Esophagus mucosa (tissue), 1 donor: ENCODE data around the gene HIGD2A. TPM values are rescaled to one million over a fixed set of nuclear protein-coding genes. Genes with fewer than 3 reads are reported as not detected.

ENCODE experiments used
- ATAC-seq: fragments of 200-7000 bp; cut with Tn5 transposase; one replicate; pipeline ENCODE4 v1.9.1; 2020
- total RNA-seq: library from RNA; stranded (reverse); gene quantifications from one replicate; pipeline ENCODE4 v1.2.4, GENCODE V29; 2023
- donor health status: DM: yes; HTN: yes; CAD: no.

HIGD2A gene, protein sequence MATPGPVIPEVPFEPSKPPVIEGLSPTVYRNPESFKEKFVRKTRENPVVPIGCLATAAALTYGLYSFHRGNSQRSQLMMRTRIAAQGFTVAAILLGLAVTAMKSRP
- total RNA-seq, result 101 TPM

DNA sequence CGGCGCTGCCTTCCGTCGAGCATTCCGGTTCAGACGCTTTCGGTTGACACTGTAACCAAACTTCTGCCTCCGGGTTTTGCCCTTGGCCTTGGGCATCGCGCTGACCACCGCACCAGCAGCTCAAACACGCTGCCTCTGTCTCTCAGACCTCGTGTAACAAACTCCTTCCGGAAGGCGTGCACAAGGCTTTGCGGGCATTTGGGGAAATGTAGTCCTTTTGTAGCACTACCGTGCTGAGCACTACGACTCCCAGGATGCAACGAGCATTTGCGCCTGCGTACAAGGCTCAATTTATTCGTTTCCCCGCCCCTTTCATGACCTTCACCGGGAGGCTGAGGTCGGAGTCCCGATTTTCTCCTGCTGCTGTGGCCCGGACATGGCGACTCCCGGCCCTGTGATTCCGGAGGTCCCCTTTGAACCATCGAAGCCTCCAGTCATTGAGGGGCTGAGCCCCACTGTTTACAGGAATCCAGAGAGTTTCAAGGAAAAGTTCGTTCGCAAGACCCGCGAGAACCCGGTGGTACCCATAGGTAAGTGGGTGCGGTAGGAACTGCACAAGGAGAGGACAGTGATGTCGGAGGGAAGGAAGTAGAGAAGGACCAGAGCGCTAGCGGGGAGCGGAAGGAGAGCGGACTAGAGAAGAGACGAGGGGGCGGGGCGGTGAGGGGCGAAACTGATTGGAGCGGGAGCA is at the start of gene HIGD2A, which contains the start of gene NOP16:
TSS of gene HIGD2A (plus strand) at position 308 of the 691 bp plus-strand sequence. CDS start at position 377, 69 bp downstream.
TSS of gene NOP16 (minus strand) at position 155 of the 691 bp plus-strand sequence. CDS start at position 96, 59 bp downstream.
- ATAC-seq, result peak; percentile 95

DNA sequence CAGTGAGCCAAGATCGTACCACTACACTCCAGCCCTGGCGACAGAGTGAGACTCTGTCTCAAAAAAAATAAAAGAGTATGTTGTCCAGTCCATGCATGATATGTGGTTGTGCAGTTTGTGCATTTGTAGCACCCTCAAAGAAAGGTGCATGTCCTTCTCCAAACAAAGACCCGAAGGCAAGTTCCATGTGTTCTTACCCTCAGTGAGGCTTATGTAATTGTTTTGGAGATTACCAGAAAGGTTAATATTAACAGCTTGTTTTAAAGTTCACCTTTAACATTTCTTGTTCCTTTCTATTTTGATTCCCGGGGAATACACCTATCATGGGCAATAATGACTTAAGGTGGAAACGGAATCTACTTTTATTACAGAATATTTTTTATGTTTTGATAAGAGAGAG is 49.2 kb upstream of the HIGD2A start:
- ATAC-seq, result no peak

DNA sequence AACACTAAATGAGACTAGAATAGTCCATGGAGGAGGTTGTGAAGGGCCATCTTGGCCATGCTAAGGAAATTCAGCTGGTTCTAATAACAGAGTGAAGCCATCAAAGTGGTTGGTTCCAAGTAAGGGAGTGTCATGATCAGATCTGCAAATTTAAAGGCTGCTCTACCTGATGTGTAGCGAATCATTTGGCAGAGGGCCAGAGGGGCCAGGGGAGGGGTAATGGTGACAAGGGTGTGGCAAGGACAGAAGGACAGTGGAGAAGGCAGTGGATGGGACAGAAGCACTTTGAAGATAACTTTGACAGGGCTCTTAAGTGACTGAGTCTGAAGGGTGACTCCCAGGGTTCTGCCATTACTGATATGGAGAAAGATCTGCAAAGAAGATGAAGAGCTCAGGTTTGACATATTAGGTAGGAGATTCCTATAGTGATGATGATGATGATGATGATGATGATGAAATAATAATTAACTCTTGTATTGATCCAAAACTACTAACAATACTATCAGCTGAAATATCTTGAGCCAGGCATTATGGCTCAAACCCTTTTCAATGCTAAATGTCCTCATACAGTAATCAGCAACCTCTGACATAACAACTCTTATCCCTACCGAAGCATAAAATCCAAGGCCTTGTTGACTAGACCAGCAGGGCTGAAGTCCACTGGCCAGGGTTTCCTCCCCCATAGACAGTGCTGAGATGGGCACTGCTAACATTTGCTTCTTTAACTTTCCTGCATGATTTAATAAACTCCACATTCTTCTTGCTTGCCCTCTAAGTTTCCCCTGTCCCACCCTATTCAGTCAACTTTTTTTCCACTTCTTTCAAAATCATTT is 47.0 kb upstream of the HIGD2A start:
- ATAC-seq, result no peak

DNA sequence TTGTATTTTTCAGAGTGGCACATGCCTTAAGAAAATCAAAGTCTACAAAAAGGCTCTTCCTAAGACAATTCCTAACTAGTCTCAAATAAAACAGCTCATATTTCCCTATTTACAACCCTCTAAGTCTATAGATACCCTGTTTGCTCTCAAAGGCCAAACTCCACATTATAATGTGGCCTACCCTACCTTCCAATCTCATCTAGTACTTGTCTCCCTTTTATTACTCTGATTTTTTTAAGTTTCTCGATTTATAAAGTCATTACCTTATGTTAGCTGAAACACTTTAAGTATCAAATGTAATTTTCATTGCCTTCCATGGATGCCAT is 46.4 kb upstream of the HIGD2A start:
- ATAC-seq, result no peak

DNA sequence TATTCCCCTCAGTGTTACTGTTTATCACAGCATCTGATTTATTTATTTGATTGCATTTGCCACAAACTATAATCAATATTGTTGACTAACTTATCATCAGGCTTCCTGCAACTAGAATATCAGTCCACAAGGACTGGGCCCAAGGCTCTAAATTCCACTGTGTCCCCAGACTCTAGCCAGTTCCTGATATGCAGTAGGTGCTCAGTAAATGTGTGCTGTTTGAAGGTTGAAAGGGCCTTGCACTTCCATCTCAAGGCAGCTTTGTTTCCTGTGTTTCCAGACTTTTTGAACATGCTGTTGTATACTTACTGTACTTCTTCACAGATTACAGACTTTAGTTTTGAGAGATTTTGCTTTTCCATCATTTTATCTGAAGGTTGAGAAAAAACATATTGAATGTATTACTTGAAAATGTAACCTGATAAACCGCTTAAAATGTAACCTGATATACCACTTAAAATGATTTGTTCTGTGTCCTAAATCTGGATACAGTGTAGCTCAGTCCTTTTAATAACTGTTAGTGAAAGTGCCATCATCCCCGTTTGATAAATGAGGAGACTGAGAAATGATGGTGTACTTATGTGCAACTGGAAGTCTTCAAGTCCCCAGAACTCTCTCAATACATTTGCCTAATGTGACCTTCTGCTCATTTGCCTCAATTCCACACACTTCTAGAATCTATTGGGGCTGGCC is 45.6 kb upstream of the HIGD2A start:
- ATAC-seq, result no peak

DNA sequence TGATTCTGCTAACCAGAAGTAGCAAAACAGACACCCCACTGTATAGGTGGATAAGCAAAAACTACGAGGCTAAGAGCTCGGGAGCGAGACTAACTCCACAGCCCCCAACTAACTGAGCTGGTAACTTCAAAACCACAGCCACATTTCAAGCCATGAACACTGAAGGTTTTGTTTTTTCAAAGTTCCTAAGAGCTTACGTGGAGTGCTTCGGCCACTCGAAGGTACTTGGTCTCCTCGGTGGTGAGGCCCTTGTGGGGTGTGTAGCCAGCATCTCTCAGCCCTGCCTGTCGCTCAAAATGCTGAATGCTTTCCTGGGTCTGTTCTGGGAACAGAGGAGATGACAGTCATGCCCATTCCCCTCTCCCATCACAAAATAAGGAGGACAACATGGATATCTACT is 38.1 kb upstream of the HIGD2A start:
- ATAC-seq, result no peak

DNA sequence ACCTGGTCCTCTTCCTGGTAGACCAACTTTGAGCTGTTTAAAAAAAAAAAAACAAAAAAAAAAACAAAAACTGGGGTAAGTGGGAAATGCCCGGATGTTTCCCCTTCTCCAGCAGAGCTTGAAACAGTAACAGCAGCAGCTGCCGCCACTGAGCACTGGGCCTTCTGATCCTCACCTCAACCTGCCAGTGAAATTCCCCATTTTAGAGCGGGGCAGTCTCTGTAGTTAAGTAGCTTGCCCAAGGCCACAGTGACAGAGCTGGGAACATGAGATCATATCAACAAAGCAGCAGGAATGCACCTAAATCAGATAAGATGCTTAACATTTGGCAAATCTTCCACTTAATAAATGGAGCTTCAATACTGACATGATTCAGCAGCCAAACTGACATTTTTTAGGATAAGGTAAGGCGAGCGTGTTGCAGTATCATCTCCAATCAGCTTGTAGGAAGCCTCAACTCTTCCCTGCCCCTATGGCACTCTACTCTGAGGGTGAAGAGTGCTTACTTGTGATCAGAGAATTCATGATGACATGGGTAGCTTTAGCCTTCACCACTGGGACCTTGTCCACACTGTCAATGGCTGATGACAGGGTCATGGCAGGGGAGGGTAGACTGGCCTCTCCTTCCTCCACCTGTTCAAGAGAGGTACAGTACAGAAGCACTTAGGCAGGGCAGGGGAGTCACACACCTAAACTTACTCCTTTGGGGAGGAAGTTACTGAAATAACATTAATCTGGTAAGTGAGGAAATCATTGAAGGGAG is 36.3 kb upstream of the HIGD2A start:
- no peak for ATAC-seq

DNA sequence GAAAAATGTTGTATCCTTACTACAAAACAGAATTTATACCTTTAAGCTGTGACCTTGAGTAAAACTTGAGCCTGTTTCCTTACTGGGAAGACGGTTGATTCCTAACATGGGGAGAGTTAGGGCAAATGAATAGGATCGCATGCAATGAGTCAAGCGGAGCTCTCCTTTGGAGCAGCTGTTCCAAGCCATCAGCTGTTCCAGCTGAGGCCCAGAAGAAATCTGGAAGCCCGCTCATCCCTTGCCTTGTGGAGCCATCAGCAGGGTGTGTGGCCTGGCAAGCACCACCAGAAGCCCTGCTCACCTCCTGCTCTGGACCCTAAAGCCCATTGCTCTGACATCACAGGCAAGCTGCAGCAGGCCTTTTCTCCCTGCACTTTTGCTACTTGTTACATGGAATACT is 35.0 kb upstream of the HIGD2A start:
- no peak for ATAC-seq

DNA sequence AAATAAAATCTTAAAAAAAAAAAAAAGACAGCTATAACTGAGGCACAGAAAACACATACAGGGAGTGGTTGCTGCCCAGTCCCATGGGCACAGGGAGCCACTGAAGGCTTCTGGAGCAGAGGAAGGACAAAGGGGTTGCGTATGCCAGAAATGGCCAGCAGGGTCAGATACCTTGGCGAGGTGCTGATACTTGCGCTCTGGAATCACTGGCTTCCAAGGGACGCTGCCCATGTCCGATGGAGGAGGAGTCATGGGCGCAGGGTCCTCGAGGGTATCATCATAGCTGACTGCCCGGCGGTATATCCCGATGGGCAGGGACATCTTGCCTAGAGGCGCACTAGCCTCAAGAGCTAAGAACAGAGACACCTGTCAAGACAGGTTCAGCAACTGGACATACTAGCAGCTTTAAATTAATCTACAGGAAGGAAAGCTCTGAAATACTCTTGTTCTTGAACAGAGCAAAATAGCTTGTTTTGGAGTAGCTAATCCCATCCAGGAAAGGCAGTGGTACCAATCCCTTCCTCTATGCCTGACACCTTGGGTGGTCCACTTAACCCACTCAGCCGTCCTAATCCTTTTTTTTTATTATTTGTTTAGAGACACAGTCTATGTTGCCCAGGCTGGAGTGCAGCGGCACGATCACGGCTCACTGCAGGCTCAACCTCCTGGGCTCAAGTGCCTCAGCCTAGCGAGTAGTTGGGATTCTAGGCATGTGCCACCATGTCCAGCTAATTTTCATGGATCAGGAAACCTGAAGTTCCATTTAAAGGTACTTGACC is 33.0 kb upstream of the HIGD2A start:
- peak; percentile 48 for ATAC-seq

DNA sequence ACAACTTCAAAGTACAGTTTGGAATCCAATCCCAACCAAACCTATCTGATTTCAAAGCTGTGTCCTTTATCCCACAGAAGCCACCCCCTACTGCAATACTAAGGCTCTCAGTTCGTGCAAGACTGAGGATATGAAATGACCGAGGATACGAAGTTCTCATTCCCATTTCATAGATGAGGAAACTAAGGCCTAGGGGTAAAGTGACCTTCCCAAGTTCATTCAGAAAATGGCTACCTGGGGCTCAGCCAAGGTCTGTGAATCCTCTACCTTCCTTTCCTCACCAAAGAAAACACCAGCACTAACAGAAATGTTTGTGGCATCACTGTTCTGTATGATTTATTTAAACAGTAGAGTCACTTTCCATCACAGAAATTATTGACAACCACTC is 32.4 kb upstream of the HIGD2A start:
- ATAC-seq, result no peak

DNA sequence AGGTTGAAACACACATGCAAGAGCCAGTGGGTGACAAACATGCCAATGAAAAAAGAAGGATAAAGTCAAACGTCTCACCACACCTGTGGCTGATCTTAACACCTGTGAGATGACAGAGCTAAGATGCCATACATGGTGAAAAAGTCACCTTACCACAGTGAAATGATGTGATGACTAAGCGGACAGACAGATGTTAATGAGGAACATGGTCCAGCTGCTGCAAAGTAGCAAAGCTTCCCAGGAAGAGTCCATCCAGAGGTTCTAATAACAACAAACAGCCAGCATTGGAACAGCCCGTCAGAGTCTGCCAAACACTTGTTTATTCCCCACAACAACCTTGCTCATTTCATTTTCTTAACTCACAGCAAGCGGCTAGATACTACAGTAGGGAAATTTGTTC is 28.9 kb upstream of the HIGD2A start:
- ATAC-seq, result no peak

DNA sequence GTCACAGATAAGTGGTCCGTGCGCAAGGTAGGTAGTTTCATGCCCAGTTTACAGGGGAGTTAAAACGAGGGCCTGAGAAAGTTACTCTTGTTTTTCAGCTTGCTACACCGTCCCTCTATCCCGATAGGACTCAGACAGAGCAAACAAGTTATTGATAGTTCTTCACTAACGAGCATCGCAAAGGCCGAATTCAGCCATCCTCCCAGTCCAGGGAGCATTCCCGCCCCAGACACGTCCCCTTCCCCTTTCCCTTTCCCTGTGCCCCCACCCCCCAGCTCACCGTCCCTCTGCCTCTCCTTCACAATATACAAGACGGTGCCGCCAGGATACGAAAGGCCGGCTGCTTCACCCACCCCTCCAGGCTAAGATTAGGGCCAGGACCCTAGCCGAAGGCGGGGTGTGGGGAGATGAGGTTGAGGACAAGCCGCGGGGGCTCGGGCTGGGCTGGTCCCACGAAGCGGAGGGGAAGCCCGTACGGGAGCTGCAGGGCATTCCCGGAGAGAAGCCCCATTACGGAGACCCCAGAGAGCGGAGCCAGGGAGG is 27.6 kb upstream of the HIGD2A start:
- ATAC-seq, result peak; percentile 3

DNA sequence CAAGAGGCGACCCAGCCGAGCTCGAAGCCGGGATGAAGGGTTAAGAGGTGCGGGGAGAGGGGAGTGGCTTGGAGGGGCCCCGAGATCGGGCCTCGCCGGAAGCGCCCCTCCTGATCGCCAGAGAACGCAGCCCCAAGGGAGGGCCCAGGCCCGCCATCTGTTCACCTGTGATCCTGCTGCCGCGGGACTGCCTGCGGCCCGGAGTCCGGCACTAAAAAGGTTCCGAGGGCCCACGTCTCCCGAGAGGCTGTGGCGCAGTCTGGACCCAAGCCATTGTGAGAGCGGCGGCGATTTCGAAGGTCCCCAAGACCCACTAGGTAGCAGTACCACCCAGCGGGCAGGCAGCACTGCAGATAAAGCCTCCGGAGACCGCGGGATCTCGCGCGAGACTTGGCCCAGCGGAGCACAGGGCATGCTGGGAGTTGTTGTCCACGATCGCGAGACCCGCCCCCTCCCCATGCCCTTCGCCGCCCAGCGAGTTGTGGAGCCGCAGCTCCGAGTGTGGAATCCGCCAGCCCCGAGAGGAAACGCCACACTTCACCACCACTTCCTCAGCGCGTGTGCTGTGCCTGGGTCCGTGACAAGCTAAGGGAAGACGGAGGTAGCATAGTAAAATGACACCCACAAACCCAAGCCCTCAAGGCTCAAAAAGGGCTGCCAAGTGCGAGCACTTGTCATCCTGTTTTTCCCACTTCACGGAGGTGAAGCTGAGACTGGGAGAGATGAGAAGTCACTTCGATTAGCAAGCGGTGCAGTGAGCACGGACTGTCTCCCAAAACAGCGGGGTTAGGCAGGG is 26.9 kb upstream of the HIGD2A start, which contains the start of gene KIAA1191:
TSS of gene KIAA1191 (minus strand) at position 328 of the 796 bp plus-strand sequence. CDS start 2,256 bp downstream, outside the sequence.
- peak; percentile 93 for ATAC-seq

DNA sequence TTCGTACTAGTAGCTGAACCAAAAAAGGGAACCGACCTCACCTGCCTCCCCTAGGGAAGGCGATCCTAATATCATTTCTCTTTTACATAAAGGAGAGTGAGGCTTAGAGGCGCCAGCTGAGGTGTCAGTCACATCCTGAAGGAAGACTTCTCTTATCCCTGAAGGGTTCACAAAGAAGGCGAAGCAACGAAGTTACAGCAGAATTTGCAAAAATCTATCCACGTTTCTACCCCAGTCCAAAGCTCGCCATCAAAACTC is 26.4 kb upstream of the HIGD2A start:
- ATAC-seq, result no peak

DNA sequence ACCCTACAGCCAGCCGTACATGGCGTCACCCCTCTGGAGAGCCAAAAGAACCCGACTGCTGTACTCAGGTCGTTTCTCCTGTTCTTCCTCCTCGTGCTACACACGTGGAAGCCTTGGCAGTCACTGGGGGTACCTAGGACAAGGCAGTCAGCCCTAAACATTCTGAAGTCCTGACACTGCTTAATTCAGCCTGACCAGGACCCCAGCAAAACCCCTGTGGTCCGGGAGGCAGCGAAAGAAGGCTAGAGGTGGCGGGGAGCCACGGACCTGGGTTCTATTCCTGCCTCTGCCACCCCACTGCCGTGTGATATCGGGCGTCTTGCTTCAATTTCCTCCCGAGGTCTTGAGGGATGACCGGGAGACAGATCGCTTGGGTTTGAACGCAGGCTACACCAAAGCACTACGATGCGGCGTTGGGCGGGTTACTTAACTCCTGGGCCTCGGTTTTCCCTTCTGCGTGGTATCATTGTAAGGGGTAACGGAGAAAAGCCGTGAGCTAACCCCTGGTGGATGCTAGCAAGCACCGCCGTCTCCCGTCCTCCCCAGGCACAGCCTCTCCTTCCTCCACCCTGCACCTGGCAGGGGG is 23.7 kb upstream of the HIGD2A start:
- ATAC-seq, result no peak

DNA sequence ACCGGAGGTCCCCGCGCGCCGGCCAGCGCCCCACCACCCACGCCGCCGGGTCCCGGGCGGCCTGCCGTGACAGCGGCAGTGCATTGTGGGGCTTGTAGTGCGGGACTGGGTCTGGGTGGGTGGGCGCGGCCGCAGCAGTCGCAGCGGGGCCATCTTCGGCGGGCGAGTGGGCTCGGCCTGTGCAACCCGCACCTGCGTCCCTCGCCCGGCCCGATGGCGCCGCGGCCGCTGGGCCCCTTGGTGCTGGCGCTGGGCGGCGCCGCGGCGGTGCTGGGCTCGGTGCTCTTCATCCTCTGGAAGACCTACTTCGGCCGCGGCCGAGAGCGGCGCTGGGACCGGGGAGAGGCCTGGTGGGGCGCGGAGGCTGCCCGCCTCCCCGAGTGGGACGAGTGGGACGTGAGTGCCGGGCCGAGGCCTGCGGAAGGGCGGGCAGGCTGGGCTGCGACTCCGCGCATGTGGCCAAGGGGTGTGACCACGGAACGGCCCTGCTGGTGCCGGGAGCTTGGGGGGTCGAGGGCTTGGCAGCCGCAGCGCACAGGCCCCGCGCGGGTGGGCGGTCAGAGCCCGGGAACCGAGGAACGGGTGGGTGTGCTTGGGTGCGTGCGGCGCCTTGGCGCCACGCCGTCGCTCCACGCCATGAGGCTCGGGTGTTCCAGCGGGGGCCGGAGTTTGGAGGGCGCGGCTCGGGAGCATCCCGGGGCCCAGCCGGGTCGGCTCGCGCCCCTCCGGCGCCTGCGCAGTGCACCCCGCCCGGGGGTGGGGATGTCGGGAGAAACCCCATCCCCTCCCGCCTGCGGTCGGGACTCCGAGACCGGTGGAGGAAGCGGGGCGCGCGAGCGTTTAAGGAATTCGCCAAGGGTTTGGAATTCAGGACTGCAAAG is 23.0 kb upstream of the HIGD2A start, which contains the start of gene ARL10:
TSS of gene ARL10 (plus strand) at position 137 of the 881 bp plus-strand sequence. CDS start at position 214, 77 bp downstream.
- peak; percentile 44 for ATAC-seq

DNA sequence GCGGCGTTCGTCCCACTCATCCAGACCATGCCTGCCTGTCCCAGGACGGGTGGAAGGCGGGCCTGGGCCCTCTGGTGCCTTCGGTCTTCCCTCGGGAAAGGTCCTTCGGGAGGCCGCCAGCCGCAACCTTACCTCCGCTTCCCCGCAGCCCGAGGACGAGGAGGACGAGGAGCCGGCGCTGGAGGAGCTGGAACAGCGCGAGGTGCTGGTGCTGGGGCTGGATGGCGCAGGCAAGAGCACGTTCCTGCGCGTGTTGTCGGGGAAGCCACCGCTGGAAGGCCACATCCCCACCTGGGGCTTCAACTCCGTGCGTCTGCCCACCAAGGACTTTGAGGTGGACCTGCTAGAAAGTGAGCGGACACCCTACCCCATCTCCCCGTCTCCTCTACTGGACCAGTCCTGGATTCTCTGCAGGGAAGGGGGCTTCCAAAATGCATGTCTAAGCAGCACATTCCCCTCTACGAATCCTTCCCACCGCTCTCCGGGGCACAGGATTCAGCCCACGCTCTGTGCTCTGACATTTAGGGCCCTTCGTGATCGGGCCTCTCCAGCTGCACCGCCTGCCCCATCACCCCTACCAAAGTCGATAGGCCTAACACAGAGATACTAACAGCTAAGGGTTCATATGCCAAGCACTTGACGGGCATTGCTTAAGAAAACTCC is 22.2 kb upstream of the HIGD2A start:
- ATAC-seq, result no peak

DNA sequence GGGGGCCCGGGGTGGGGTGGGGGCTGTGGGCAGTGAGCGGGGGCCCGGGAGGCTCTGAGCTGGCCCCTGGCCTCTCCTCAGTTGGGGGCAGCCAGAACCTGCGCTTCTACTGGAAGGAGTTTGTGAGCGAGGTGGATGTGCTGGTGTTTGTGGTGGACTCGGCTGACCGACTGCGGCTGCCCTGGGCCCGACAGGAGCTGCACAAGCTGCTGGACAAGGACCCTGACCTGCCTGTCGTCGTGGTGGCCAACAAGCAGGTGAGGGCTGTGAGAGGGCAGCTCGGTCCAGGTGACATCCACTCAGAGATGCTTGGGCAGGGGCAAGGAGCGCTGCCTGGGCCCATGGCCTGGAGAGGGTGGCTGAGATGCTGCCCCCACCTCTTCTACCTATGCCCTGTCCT is 19.8 kb upstream of the HIGD2A start:
- no peak for ATAC-seq
